NCI-H524 treated with DMSO at 0.1 percent for 48 hours (cell line): ENCODE measurements around the gene DNAH1.

Source experiments
- DNase-seq: peaks from one replicate; lab custom pipeline; 2025; lab: John Stamatoyannopoulos, UW

The DNAH1 gene

GRCh38 chr3:52290596-52291507 lies 25.3 kb upstream of the DNAH1 start:
- no peak for DNase-seq

GRCh38 chr3:52291508-52292181 lies 24.5 kb upstream of the DNAH1 start:
- DNase-seq = no peak

- no peak for DNase-seq
Observed at GRCh38 chr3:52292247-52293065, 23.7 kb upstream of the DNAH1 start.

DNA sequence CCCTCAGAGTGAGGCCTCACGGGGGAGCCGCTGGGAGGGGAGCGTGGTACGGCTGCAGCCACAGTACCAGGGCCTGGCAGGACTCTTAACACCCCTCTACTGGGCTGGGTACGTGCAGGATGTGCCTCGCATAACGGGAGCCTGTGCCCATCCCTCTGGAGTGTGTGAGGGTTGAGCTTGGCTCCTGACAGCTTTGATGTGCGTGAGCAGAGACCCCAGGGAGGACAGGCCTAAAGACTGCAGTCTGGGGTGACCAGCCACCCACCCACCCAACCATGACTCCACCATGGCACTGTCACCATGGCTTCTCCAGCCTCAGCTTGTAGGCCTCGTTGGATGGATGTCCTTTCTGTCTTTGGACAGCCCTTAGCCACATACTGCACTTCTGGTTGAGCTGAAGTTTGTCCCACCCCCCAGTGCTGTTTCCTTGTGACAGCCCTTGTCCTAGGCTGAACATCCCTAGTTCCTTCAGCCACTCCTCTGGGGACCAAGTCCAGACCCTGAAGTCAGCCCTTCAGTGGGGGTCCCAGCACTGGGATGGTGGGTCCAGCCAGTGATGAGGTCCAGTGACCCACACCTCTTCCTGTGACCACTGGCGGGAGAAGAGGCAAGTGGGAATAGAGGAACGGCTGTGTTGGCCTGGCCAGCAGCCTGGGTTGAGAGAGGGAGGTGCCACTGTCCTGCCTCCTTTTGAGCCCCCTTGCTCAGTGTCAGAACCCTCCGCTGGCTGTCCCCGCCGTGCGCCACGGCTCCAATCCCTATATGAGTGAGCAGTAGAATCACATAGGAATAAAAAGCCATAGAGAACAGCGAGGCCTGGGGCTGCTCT lies 22.4 kb upstream of the DNAH1 start:
- DNase-seq = no peak

GRCh38 chr3:52294320-52295150 lies 21.6 kb upstream of the DNAH1 start:
- no peak for DNase-seq

- no peak for DNase-seq
Observed at GRCh38 chr3:52295671-52296208, 20.4 kb upstream of the DNAH1 start.

DNA sequence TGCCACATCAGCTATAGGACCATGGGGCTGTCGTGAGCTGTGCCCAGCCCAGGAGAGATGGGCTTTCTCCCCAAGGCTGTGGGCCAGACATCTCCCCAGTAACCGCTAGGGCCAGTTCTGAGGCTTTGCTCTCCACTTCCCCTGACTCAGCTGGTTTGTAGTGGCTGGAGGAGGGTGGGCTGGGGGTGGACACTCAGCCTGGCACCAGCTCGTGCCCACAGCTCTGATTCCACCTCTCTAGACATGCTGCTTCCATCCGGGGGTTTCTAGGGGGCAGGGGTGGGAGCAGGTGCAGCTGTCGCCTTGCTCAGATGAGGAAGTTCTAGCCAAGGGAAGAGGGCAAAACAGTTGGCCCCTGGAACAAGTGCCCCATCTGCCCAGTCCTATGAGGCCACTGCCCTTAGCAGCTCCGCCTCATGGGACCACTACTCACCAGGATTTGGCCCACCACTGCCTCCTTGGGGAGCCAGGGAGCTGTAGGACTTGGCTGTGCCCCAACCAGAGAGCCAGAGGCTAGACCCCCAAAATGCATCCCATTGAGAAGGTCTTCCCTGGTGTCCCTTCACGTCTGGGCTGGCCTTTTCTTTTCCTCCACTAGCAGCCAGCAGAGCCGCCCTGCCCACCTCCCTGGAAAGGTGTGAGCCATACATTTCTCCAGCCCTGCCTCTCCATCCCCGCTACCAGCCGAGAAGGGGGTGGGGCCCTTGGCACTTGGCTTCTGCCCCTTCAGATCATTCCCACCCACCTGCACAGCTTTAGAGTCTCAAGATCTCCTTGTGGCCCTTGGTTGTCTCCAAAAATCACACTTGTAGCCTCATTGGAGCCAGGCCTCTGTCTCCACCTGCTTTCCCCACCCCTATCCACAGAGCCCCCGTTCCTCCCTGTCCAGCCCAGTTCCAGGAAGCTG lies 18.6 kb upstream of the DNAH1 start:
- no peak for DNase-seq

- DNase-seq = no peak
Observed at GRCh38 chr3:52298149-52299098, 17.7 kb upstream of the DNAH1 start.

- no peak for DNase-seq
Observed at GRCh38 chr3:52299247-52299878, 16.8 kb upstream of the DNAH1 start.

DNA sequence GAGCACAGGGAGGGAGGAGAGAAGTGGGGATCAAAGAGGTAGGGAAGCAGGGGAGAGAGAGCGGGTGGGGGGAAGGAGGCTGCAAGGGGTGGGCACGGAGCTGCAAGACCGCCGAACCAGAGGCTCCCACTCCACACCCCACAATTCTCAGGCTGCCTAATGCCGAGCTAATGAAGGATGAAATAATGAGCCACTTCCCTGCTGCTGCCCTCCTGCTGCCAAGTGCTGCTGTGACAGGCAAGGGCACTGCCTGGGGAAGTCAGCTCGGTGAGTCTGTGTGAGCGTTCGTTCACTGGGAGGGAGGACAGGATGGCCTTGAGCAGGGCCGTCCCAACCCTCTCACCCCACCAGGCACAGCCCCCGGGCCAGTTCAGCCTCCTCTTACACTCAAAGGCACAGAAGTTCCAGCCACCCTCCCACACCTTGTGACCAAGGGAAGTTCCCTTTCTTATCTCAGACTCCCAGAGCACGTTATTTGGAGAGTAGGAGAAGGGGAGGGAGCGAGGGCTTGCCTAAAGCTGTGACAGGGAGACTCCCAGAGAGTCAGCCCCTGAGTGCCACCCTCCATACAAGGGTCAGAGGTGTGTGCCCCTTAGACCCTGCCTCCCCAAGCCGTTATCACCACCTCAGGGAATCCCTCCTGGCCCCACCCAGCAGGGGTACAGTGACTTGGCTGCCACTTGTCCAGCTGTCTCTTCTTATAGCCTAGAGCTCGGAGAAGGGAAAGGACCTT lies 16.1 kb upstream of the DNAH1 start:
- DNase-seq = peak; percentile 31

GRCh38 chr3:52302426-52303145 lies 13.5 kb upstream of the DNAH1 start:
- DNase-seq = no peak

DNA sequence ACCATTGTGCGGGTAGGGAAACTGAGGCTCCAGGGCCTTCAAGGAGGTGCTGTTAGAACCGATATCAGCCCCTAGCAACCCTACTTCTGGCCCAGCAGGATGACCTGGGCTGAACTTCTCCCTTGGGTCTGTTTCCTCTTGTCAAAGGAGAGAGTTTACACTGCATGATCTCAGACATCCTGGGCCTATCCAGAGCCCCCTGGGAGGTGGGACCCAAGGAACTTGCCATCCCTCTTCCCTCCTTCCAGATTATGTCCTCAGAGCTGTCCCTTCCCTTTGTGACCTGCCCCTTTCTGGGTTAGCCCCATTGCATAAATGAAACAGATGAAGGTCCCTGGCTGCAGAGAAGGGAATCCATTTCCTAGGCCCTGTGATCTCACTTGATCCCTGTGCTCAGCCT lies 12.3 kb upstream of the DNAH1 start:
- no peak for DNase-seq

- DNase-seq = no peak
Observed at GRCh38 chr3:52305926-52306325, 10.2 kb upstream of the DNAH1 start.

DNA sequence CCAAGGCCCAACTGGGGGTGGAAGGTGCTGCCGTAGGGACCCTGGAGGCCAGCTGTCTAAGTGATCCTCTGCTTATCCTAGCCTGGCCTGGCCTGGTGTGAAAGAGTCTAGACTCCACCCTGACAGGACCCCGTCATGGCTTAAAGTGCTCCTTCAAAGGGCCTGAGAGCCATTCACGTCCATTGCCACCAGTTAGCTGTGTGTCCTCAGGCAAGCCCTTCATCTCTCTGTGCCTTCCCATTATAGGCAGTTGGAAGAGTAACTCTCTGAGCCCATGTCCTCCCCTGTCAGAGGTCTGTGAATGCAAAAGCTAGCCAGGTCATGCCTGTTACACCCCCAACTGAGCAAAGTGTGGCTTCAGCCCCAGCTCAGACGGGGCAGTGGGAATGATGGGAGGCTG lies 9.1 kb upstream of the DNAH1 start:
- no peak for DNase-seq

- no peak for DNase-seq
Observed at GRCh38 chr3:52308308-52308707, 7.8 kb upstream of the DNAH1 start.

- no peak for DNase-seq
Observed at GRCh38 chr3:52310861-52311575, 5.1 kb upstream of the DNAH1 start.
